ENCODE data around the gene MALRD1. TPM values are rescaled to one million over a fixed set of nuclear protein-coding genes. Genes with fewer than 3 reads are reported as not detected.

MALRD1 gene
- total RNA-seq, 1 experiment from 2014 or later: 0.86 TPM

- DNase-seq (ENCODE audit: low spot score): no peak
- no peaks in the 10 kb centered on the region for H3K27me3 ChIP-seq (replicated peaks; ENCODE audit: insufficient read depth, low read depth, low read length, poor library complexity)
- POLR2A ChIA-PET (ENCODE audit: low non-redundant PET): no interaction called here
- H3K27ac ChIP-seq (ENCODE audit: low read depth, low read length, poor library complexity, severe bottlenecking): no peak overlapping the region
- no peaks in the 10 kb centered on the region for H3K4me1 ChIP-seq (ENCODE audit: insufficient read depth, low read length, poor library complexity, severe bottlenecking)
- H3K36me3 ChIP-seq (ENCODE audit: insufficient read depth, low read length, poor library complexity, severe bottlenecking): no peaks in the 10 kb centered on the region
- H3K4me3 ChIP-seq (ENCODE audit: low read depth, low read length, poor library complexity, severe bottlenecking): no peak overlapping the region
- BruUV-seq (replicated peaks): no TSS peak
- intact Hi-C loops (cut with micrococcal nuclease; ENCODE audit: unreplicated experiment): no loop called here
- H3K9me3 ChIP-seq (ENCODE audit: low read depth, low read length, poor library complexity, severe bottlenecking): peaks cover 8% of the 10 kb centered on the region
- CTCF ChIA-PET: no interaction called here
- TF ChIP-seq CTCF (conservative IDR thresholded peaks at IDR 0.05; ENCODE audit: low read depth, low read length) (no peak), EZH2 (IDR thresholded peaks at IDR 0.05; ENCODE audit: borderline replicate concordance, low read depth, low read length, poor library complexity, severe bottlenecking) (no peak)
Observed at GRCh38 chr10:19466709-19467108, 418.1 kb downstream of the MALRD1 start.

GRCh38 chr10:19468413-19468812 is 419.8 kb downstream of the MALRD1 start:
- Histone ChIP-seq H3K4me3 (ENCODE audit: low read depth, low read length, poor library complexity, severe bottlenecking) (no peak overlapping the region), H3K4me1 (ENCODE audit: insufficient read depth, low read length, poor library complexity, severe bottlenecking) (no peaks in the 10 kb centered on the region), H3K27me3 (replicated peaks; ENCODE audit: insufficient read depth, low read depth, low read length, poor library complexity) (no peaks in the 10 kb centered on the region), H3K27ac (ENCODE audit: low read depth, low read length, poor library complexity, severe bottlenecking) (no peak overlapping the region), H3K9me3 (ENCODE audit: low read depth, low read length, poor library complexity, severe bottlenecking) (peaks cover 8% of the 10 kb centered on the region), H3K36me3 (ENCODE audit: insufficient read depth, low read length, poor library complexity, severe bottlenecking) (no peaks in the 10 kb centered on the region)
- CTCF ChIA-PET: no interaction called here
- POLR2A ChIA-PET (ENCODE audit: low non-redundant PET): no interaction called here
- no peak for TF ChIP-seq EZH2 (IDR thresholded peaks at IDR 0.05; ENCODE audit: borderline replicate concordance, low read depth, low read length, poor library complexity, severe bottlenecking)
- TF ChIP-seq CTCF (conservative IDR thresholded peaks at IDR 0.05; ENCODE audit: low read depth, low read length): no peak
- no TSS peak for BruUV-seq (replicated peaks)
- no peak for DNase-seq (ENCODE audit: low spot score)
- intact Hi-C loops (cut with micrococcal nuclease; ENCODE audit: unreplicated experiment): no loop called here

- ChIA-PET CTCF (no interaction called here), POLR2A (ENCODE audit: low non-redundant PET) (no interaction called here)
- intact Hi-C loops (cut with micrococcal nuclease; ENCODE audit: unreplicated experiment): no loop called here
- H3K36me3 ChIP-seq (ENCODE audit: insufficient read depth, low read length, poor library complexity, severe bottlenecking): no peaks in the 10 kb centered on the region
- no peaks in the 10 kb centered on the region for H3K4me1 ChIP-seq (ENCODE audit: insufficient read depth, low read length, poor library complexity, severe bottlenecking)
- peaks cover 8% of the 10 kb centered on the region for H3K9me3 ChIP-seq (ENCODE audit: low read depth, low read length, poor library complexity, severe bottlenecking)
- no peaks in the 10 kb centered on the region for H3K27me3 ChIP-seq (replicated peaks; ENCODE audit: insufficient read depth, low read depth, low read length, poor library complexity)
- H3K27ac ChIP-seq (ENCODE audit: low read depth, low read length, poor library complexity, severe bottlenecking): no peak overlapping the region
- H3K4me3 ChIP-seq (ENCODE audit: low read depth, low read length, poor library complexity, severe bottlenecking): no peak overlapping the region
- no TSS peak for BruUV-seq (replicated peaks)
- TF ChIP-seq CTCF (conservative IDR thresholded peaks at IDR 0.05; ENCODE audit: low read depth, low read length): no peak
- no peak for TF ChIP-seq EZH2 (IDR thresholded peaks at IDR 0.05; ENCODE audit: borderline replicate concordance, low read depth, low read length, poor library complexity, severe bottlenecking)
- DNase-seq (ENCODE audit: low spot score): no peak
Observed at GRCh38 chr10:19469521-19469920, 420.9 kb downstream of the MALRD1 start.

Data from A673 (cell line).